GM12878 (cell line): ENCODE data around the gene SYNGR4.

Experiments used
- CEBPZ ChIP-seq: fragments of 150-350 bp; IDR thresholded peaks from 2 replicates; pipeline ENCODE4 v1.6.1; 2016; ENCODE audit warnings: low read depth, low read length
- CTCF ChIP-seq, 3 experiments: IDR thresholded peaks in 2 of 3; conservative IDR thresholded peaks in 1 of 3; 2 replicates each; pipeline ENCODE4 v1.5.1; 2011; ENCODE audit warnings: low read depth in 3 of 3, low read length in 3 of 3, mild to moderate bottlenecking in 3 of 3, control low read depth in 2 of 3, moderate library complexity in 2 of 3, inconsistent platforms in 1 of 3, mixed read lengths in 1 of 3; ENCODE audit not compliant: control insufficient read depth in 2 of 3, insufficient read depth in 1 of 3; ENCODE audit errors: extremely low read depth in 1 of 3
- MEF2A ChIP-seq: IDR thresholded peaks from 2 replicates; pipeline ENCODE4 v1.6.1; 2011; ENCODE audit warnings: low read depth, mild to moderate bottlenecking, low read length, moderate library complexity; ENCODE audit not compliant: insufficient read depth
- MXI1 ChIP-seq: fragments of 150-350 bp; IDR thresholded peaks from 2 replicates; pipeline ENCODE4 v1.6.1; 2011; ENCODE audit warnings: low read depth, mild to moderate bottlenecking, inconsistent platforms, low read length, improper control_type of control experiment
- YY1 ChIP-seq: IDR thresholded peaks from 2 replicates; pipeline ENCODE4 v1.6.1; 2011; ENCODE audit warnings: low read depth, mild to moderate bottlenecking, low read length

GRCh38 chr19:48321372-48321621 lies 42.9 kb upstream of the SYNGR4 start:
- TF ChIP-seq MXI1 (no peak; the same call in 1 of the 2 replicates), CTCF (IDR thresholded peaks at IDR 0.05 in 2 of 3, conservative IDR thresholded peaks at IDR 0.05 in 1 of 3; ENCODE audit: control insufficient read depth in 2 of 3, extremely low read depth in 1 of 3, insufficient read depth in 1 of 3, low read depth in 3 of 3, low read length in 3 of 3) (no peak), CEBPZ (no peak), YY1 (no peak), MEF2A (no peak)
